LNCaP clone FGC (cell line): ENCODE measurements around the gene HEG1.

ENCODE experiments used
- DNase-seq: peaks from one replicate; pipeline ENCODE4 v3.0.0-alpha.2; 2011; ENCODE audit warnings: low read depth
- H3K4me3 ChIP-seq: 2 replicates; pipeline ENCODE4 v1.5.1; 2011; ENCODE audit warnings: mild to moderate bottlenecking, low read depth, low read length, control low read depth
- TF ChIP-seq, protein P1 (sequence below): IDR thresholded peaks from 2 replicates; pipeline ENCODE4 v1.5.1; 2012; ENCODE audit warnings: mild to moderate bottlenecking; ENCODE audit not compliant: control insufficient read depth, insufficient read depth; ENCODE audit errors: extremely low read depth

The HEG1 gene

DNA sequence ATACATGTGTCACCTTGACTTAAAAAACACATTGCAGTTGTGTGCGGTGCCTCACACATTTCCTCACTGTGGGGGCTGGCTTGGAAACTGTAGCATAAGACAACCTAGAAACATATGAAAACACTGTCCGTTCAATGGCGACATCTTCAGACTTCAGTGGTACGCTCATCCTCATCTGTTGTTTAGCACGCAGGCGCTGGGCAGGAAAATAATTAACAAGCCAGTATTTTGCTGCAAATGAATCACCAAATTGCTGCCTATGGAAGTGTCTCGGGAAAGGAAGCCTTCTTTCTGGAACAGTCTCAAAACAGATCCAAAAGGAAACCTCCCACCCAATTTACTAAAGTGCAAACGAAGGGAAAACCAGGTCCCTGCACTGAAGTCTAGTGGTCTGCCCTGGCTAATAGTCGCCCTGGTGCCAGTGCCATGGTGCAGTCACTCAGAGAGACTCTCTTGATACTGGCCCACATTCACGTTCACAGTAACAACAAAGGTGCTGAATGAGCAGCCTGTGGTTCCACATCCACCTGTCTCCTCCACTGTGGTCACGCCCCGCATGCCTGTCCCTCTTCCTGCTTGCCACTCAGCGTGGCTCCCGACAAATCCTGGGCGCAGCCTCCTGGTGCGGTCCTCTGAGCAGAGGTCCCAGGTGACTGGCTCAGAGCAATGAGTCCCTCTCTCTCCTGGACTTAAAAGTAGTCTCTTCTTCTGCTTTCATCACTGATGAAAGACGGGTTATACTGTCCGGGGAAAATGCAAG is 85.7 kb downstream of the HEG1 start:
- no peak overlapping the region for H3K4me3 ChIP-seq
- TF ChIP-seq, protein P1, sequence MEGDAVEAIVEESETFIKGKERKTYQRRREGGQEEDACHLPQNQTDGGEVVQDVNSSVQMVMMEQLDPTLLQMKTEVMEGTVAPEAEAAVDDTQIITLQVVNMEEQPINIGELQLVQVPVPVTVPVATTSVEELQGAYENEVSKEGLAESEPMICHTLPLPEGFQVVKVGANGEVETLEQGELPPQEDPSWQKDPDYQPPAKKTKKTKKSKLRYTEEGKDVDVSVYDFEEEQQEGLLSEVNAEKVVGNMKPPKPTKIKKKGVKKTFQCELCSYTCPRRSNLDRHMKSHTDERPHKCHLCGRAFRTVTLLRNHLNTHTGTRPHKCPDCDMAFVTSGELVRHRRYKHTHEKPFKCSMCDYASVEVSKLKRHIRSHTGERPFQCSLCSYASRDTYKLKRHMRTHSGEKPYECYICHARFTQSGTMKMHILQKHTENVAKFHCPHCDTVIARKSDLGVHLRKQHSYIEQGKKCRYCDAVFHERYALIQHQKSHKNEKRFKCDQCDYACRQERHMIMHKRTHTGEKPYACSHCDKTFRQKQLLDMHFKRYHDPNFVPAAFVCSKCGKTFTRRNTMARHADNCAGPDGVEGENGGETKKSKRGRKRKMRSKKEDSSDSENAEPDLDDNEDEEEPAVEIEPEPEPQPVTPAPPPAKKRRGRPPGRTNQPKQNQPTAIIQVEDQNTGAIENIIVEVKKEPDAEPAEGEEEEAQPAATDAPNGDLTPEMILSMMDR: no peak
- DNase-seq: no peak

DNA sequence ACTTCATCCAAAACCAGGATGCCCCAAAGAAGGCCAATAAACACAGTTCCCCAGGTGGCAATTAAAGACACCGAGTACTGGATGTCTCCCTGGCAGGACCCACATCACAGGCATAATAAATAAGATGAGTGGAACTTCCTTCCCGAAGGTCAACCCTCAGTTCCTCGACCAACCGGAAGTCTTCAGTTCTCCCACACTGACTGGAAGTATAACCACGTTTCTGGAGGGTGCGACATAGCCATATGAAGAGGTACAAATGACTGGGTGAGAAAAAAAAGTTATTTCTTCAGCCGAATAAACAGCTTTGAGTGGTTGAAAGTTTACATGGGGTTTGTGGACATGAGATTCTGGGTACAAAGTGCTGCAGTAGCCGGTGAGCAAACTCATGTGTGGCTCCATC is 86.6 kb downstream of the HEG1 start:
- no peak for DNase-seq
- TF ChIP-seq, protein P1: no peak
- no peak overlapping the region for H3K4me3 ChIP-seq

DNA sequence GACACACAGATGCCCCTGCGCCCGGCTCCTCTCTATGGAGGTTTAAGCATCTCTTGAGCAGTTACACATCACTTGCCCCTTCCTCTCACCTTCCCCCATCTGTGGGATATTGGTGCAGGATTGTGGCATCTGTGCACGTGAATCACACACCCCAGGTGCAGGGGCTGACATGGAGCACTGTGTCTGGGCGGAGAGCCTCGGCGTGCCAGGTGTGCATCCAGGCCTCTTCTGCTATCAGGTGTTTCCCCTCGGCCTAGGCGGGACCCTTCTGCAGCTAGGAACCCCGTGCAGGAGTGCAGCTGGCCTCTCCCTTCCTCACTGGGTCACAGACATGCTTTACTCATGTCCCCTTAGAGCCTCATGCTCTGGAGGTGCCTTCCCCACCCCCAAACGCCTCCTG is 87.8 kb downstream of the HEG1 start:
- TF ChIP-seq, protein P1: no peak
- no peak overlapping the region for H3K4me3 ChIP-seq
- DNase-seq: no peak

DNA sequence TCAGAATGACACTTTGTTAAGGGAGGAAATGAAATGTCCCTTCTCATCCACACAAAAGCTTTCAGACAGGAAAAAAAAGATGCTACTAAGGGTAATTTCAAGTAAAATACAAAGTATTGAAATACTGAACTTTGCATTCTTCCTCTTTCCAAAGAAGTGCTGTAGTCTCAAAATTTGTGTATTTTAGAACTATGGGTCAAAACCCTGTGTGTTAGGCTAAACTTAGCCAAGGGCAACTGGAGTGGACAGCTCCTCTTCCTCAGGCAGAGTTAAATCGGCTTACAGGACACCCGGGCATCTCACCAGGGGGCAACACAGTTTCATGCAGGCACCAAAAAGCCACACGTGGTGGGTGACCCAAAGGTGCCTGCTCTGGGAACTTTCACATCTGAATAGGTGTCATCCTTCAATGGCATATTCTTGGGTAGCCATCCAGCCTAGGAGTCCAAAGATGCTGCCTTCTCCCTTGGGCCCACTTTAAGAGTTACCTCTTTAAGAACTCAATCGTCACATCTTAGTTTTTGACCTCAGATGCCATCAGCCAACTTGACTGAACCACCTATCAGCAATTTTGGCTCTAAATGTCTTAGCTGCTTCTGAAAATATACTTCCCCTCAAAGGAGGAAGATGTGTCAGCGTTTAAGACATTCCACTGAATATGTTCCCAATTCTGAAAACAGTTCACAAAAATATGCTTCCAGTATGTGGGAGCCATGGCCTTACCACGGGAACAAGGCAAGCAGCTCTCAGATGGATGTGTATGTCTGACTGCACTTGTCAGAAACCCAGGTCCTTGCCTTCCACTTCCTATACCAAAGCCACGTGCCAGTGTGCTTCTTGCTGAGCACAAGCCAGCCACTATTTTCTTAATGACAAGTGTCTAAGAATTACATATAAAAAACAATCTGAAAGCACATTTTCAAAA is 89.0 kb downstream of the HEG1 start:
- no peak overlapping the region for H3K4me3 ChIP-seq
- TF ChIP-seq, protein P1: no peak
- no peak for DNase-seq

DNA sequence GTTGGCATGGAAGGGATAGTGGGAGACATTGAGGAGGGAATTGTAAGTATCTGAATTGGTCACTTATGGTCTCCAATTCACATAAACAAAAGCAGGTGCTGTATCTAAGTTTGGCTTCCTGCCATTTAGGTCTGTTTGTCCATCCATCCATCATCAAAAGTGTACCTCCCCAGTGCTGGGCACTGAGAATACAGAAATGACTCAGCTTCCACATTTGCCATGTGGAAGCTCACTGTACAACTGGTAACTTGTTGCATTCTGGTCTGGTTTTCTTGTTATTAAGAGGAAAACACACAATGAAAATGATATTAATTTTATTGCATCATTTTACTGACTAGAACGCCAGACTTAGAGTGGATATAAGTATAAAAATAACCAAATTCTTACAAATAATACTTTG is 90.4 kb downstream of the HEG1 start:
- DNase-seq: no peak
- TF ChIP-seq, protein P1: no peak
- H3K4me3 ChIP-seq: no peak overlapping the region

DNA sequence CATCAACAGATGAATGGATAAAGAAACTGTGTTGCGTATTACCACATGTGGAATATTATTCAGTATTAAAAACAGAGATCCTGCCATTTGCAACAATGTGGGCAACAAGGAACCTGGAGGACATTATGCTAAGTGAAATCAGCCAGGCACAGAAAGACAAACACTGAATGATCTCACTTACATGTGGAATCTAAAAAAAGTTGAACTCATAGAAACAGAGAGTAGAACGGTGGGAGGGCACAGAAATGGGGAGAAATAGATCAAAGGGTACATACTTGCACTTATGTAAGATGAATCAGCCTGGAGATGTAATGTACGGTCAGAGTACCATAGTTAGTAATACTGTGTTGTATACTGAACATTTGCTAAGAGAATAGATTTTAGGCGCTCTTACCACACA is 91.4 kb downstream of the HEG1 start:
- TF ChIP-seq, protein P1: no peak
- no peak overlapping the region for H3K4me3 ChIP-seq
- no peak for DNase-seq
